H1 (cell line): ENCODE results near the gene INPP5A. TPM values are rescaled to one million over a fixed set of nuclear protein-coding genes. Genes with fewer than 3 reads are reported as not detected.

Source experiments
- CTCF ChIA-PET: fragments of 300-600 bp; sonication (Branson Sonifier 250); formaldehyde crosslinking; loops from one replicate; lab custom pipeline; 2021; ENCODE audit not compliant: partially characterized antibody; lab: Charles Lee
- POLR2A ChIA-PET: fragments of 300-600 bp; sonication (Branson Sonifier 250); formaldehyde crosslinking; loops from one replicate; lab custom pipeline; 2021; ENCODE audit warnings: inconsistent platforms; ENCODE audit not compliant: partially characterized antibody; lab: Charles Lee
- DNase-seq, 2 experiments: peaks; one replicate each; pipeline versions ENCODE4 v3.0.0 to v3.0.0-alpha.2; 2010 to 2022; ENCODE audit warnings: low spot score in 2 of 2, low read depth in 1 of 2, mixed read lengths in 1 of 2
- FAIRE-seq: peaks from 2 replicates; lab custom pipeline; 2011; peaks lifted over from hg19 to GRCh38; lab: Jason Lieb, UNC
- H2AFZ ChIP-seq: 2 replicates; pipeline ENCODE4 v1.8.1; 2012; ENCODE audit warnings: low read length, inconsistent platforms
- H2AK5ac ChIP-seq: 2 replicates; pipeline ENCODE4 v1.6.1; 2013; ENCODE audit warnings: low read depth, low read length
- H2BK120ac ChIP-seq: replicated peaks from 2 replicates; pipeline ENCODE3; 2013; ENCODE audit warnings: low read depth, low read length, inconsistent platforms
- H2BK12ac ChIP-seq: 2 replicates; pipeline ENCODE4 v1.6.1; 2013; ENCODE audit warnings: low read depth, low read length
- H2BK15ac ChIP-seq: 2 replicates; pipeline ENCODE4 v1.6.1; 2013; ENCODE audit warnings: low read length
- H2BK20ac ChIP-seq: 2 replicates; pipeline ENCODE4 v1.6.1; 2013; ENCODE audit warnings: low read length
- H2BK5ac ChIP-seq: 2 replicates; pipeline ENCODE4 v1.6.1; 2013; ENCODE audit warnings: low read depth, low read length
- H3K14ac ChIP-seq: 2 replicates; pipeline ENCODE4 v1.6.1; 2013; ENCODE audit warnings: inconsistent platforms; ENCODE audit not compliant: insufficient read length
- H3K18ac ChIP-seq: 2 replicates; pipeline ENCODE4 v1.6.1; 2013; ENCODE audit warnings: low read length; ENCODE audit errors: extremely low read depth
- H3K23ac ChIP-seq: 2 replicates; pipeline ENCODE4 v1.6.1; 2013; ENCODE audit warnings: inconsistent platforms; ENCODE audit not compliant: insufficient read length
- H3K23me2 ChIP-seq: 2 replicates; pipeline ENCODE4 v1.6.1; 2013; ENCODE audit warnings: low read depth, low read length
- H3K27ac ChIP-seq: 2 replicates; pipeline ENCODE4 v1.6.1; 2011; ENCODE audit warnings: low read depth, low read length, inconsistent platforms
- H3K27me3 ChIP-seq, 4 experiments: replicated peaks in 1 of 4; 1 replicate in 1 of 4; 2 replicates in 3 of 4; pipeline versions ENCODE4 v1.6.1 to v1.8.1; 2011 to 2013; ENCODE audit warnings: low read length in 3 of 4, mild to moderate bottlenecking in 3 of 4, inconsistent platforms in 2 of 4, mixed read lengths in 2 of 4, moderate library complexity in 1 of 4; ENCODE audit not compliant: control insufficient read depth in 3 of 4, insufficient read depth in 3 of 4; ENCODE audit errors: extremely low read depth in 1 of 4
- H3K36me3 ChIP-seq, 4 experiments: 2 replicates each; pipeline versions ENCODE4 v1.6.1 to v1.8.1; 2011 to 2013; ENCODE audit warnings: mild to moderate bottlenecking in 4 of 4, low read length in 3 of 4, moderate library complexity in 2 of 4, control low read depth in 1 of 4, inconsistent platforms in 1 of 4; ENCODE audit not compliant: insufficient read depth in 4 of 4, control insufficient read depth in 2 of 4
- H3K4ac ChIP-seq: replicated peaks from 2 replicates; pipeline ENCODE3; 2013; ENCODE audit warnings: low read length, low read depth, mixed read lengths, inconsistent platforms; ENCODE audit not compliant: insufficient read length
- H3K4me1 ChIP-seq, 4 experiments: replicated peaks in 1 of 4; 1 replicate in 1 of 4; 2 replicates in 3 of 4; pipeline versions ENCODE4 v1.6.1 to v1.8.1; 2011 to 2013; ENCODE audit warnings: low read length in 3 of 4, inconsistent platforms in 2 of 4, mixed read lengths in 1 of 4; ENCODE audit not compliant: insufficient read depth in 4 of 4, control insufficient read depth in 3 of 4
- H3K4me2 ChIP-seq, 2 experiments: 2 replicates each; pipeline versions ENCODE4 v1.6.1 to v1.8.1; 2011 to 2013; ENCODE audit warnings: low read depth in 2 of 2, low read length in 2 of 2, control low read depth in 1 of 2, inconsistent platforms in 1 of 2, mild to moderate bottlenecking in 1 of 2; ENCODE audit not compliant: insufficient read depth in 1 of 2
- H3K4me3 ChIP-seq, 4 experiments: fragments of 200-600, 300-600 bp in 1 of 4; sonication (generic), shearing (Covaris generic), sonication (Bioruptor Twin) in 1 of 4; 2 replicates each; pipeline versions ENCODE4 v1.5.1 to v1.8.1; 2011 to 2016; ENCODE audit warnings: low read length in 4 of 4, low read depth in 3 of 4, control low read depth in 2 of 4, inconsistent platforms in 2 of 4, mild to moderate bottlenecking in 2 of 4, mixed read lengths in 1 of 4, moderate library complexity in 1 of 4; ENCODE audit not compliant: insufficient read depth in 2 of 4; ENCODE audit errors: extremely low read depth in 1 of 4
- H3K56ac ChIP-seq: replicated peaks from 2 replicates; pipeline ENCODE3; 2013; ENCODE audit warnings: low read depth, mild to moderate bottlenecking, mixed read lengths, low read length, inconsistent platforms; ENCODE audit not compliant: insufficient read length
- H3K79me1 ChIP-seq: 2 replicates; pipeline ENCODE4 v1.6.1; 2013; ENCODE audit warnings: low read depth, low read length, control low read depth
- H3K79me2 ChIP-seq, 2 experiments: 2 replicates each; pipeline versions ENCODE4 v1.6.1 to v1.8.1; 2012 to 2013; ENCODE audit warnings: low read length in 2 of 2, mild to moderate bottlenecking in 2 of 2, inconsistent platforms in 1 of 2; ENCODE audit not compliant: insufficient read depth in 2 of 2, control insufficient read depth in 1 of 2
- H3K9ac ChIP-seq, 4 experiments: replicated peaks in 1 of 4; 1 replicate in 1 of 4; 2 replicates in 3 of 4; pipeline versions ENCODE4 v1.6.1 to v1.8.1; 2011 to 2013; ENCODE audit warnings: low read depth in 3 of 4, low read length in 3 of 4, control low read depth in 2 of 4, mild to moderate bottlenecking in 2 of 4, moderate library complexity in 2 of 4, inconsistent platforms in 1 of 4; ENCODE audit errors: extremely low read depth in 1 of 4
- H3K9me3 ChIP-seq, 2 experiments: 2 replicates each; pipeline versions ENCODE4 v1.6.1 to v1.8.1; 2012 to 2013; ENCODE audit warnings: mild to moderate bottlenecking in 2 of 2, moderate library complexity in 2 of 2, control low read depth in 1 of 2, inconsistent platforms in 1 of 2, low read depth in 1 of 2, low read length in 1 of 2, mixed read lengths in 1 of 2; ENCODE audit not compliant: insufficient read depth in 2 of 2
- H4K20me1 ChIP-seq, 2 experiments: replicated peaks in 1 of 2; 2 replicates each; pipeline versions ENCODE3 to v1.8.1; 2011 to 2013; ENCODE audit warnings: inconsistent platforms in 2 of 2, low read length in 2 of 2, mild to moderate bottlenecking in 1 of 2; ENCODE audit not compliant: insufficient read depth in 2 of 2, control insufficient read depth in 1 of 2
- H4K5ac ChIP-seq: 2 replicates; pipeline ENCODE4 v1.6.1; 2013; ENCODE audit warnings: low read length, low read depth, mixed read lengths, inconsistent platforms; ENCODE audit not compliant: insufficient read length
- H4K8ac ChIP-seq: 2 replicates; pipeline ENCODE4 v1.8.0; 2013; ENCODE audit warnings: mild to moderate bottlenecking, moderate library complexity, low read length, inconsistent platforms; ENCODE audit not compliant: insufficient read depth; ENCODE audit errors: extremely low read depth
- H4K91ac ChIP-seq: replicated peaks from 2 replicates; pipeline ENCODE3; 2013; ENCODE audit warnings: low read length, mixed read lengths, inconsistent platforms; ENCODE audit not compliant: insufficient read length
- BACH1 ChIP-seq: IDR thresholded peaks from 2 replicates; pipeline ENCODE4 v1.6.1; 2012; ENCODE audit warnings: low read length, improper control_type of control experiment
- CTCF ChIP-seq, 3 experiments: IDR thresholded peaks; 1 replicate in 2 of 3; 2 replicates in 1 of 3; pipeline versions ENCODE4 v1.5.1 to v1.6.1; 2011; ENCODE audit warnings: low read length in 3 of 3, mild to moderate bottlenecking in 3 of 3, inconsistent platforms in 2 of 3, low read depth in 1 of 3, moderate library complexity in 1 of 3; ENCODE audit not compliant: insufficient read depth in 1 of 3; ENCODE audit errors: control extremely low read depth in 1 of 3
- WGBS, 2 experiments: shearing (Covaris generic) in 1 of 2; methylation state at CpG; one replicate each; pipeline versions ENCODE4 v1.1.6 to v1.1.7; 2013 to 2015; ENCODE audit warnings: low lambda C conversion rate in 2 of 2, mixed read lengths in 2 of 2, inconsistent platforms in 1 of 2, low coverage in 1 of 2, missing lambda C conversion rate in 1 of 2; ENCODE audit not compliant: insufficient replicate concordance in 2 of 2, insufficient coverage in 1 of 2, insufficient read length in 1 of 2; ENCODE audit errors: extremely low coverage in 1 of 2, missing lambda C conversion rate in 1 of 2; 5-methylcytosine and 5-hydroxymethylcytosine counted together
- polyA plus RNA-seq, 7 experiments: library from polyadenylated mRNA; depleted of rRNA in 3 of 7; stranded (reverse) in 5 of 7; unstranded in 2 of 7; fragments of >200 nt in 5 of 7; fragments of 200-250 nt in 2 of 7; gene quantifications; 1 replicate in 5 of 7; 2 replicates in 1 of 7; 4 replicates in 1 of 7; pipeline versions ENCODE4 v1.2.1 to v1.2.3, GENCODE V29; 2011 to 2013; ENCODE audit warnings: missing spikeins in 2 of 7, mixed read lengths in 2 of 7
- total RNA-seq: library from RNA; stranded (reverse); fragmentation: NEBNext Ultra II Directional; extraction: Animal tissue kit (Norgen Biotek cat#: 25700); gene quantifications from 2 replicates; pipeline ENCODE4 v1.2.1, GENCODE V29; 2021

INPP5A gene
- total and polyA plus RNA-seq, 2 of the 8 experiments (the other 6 are each of a cell fraction or from before 2014, with no cell fraction given), result 19.7 to 27.5 TPM

- TF ChIP-seq CTCF (IDR thresholded peaks at IDR 0.05; ENCODE audit: control extremely low read depth in 1 of 3, insufficient read depth in 1 of 3, low read depth in 1 of 3, low read length in 3 of 3) (no peak), BACH1 (no peak)
- Histone ChIP-seq H4K91ac (no peak overlapping the region), H3K4ac (peak overlapping the region; percentile 54), H3K27me3 (no peaks in the 10 kb centered on the region), H3K4me3 (no peak overlapping the region), H2BK15ac (no peak overlapping the region), H2AFZ (no peak overlapping the region), H2BK120ac (no peak overlapping the region), H2BK20ac (no peak overlapping the region), H4K5ac (no peak overlapping the region), H3K9me3 (no peaks in the 10 kb centered on the region), H3K9ac (no peak overlapping the region), H3K79me2 (no peaks in the 10 kb centered on the region), H3K23ac (no peak overlapping the region), H3K4me1 (peaks cover 0 to 5% (median 3%) of the 10 kb centered on the region in 4 experiments; a peak in 5 of 7 replicates), H3K56ac (no peak overlapping the region), H2AK5ac (no peak overlapping the region), H4K20me1 (peaks cover 2 to 10% of the 10 kb centered on the region in 2 experiments), H3K27ac (no peak overlapping the region), H3K79me1 (peaks cover 3% of the 10 kb centered on the region; the same call in 1 of the 2 replicates), H2BK5ac (no peak overlapping the region), H4K8ac (no peak overlapping the region), H3K23me2 (no peaks in the 10 kb centered on the region), H3K18ac (no peak overlapping the region), H2BK12ac (no peak overlapping the region), H3K4me2 (no peak overlapping the region), H3K14ac (no peak overlapping the region), H3K36me3 (no peaks in the 10 kb centered on the region)
- no peak for FAIRE-seq
- ChIA-PET POLR2A (no interaction called here), CTCF (interaction anchor here (0.6 to 1.3 kb wide), 5 partner anchors 8 to 720 kb away, joined by 3 to 6 read pairs (median 3); no protein-coding TSS in a partner anchor)
- WGBS, 2 experiments, result 85% methylated on average over 28 of the region's 32 CpGs; no CpG with 5 or more reads in 1 of the 2 experiments
- no peak for DNase-seq
Observed at GRCh38 chr10:132627666-132628531, 90.3 kb downstream of the INPP5A start.
